C4-2B (cell line): ENCODE measurements around the gene VAMP2.

Experiments used
- CTCF ChIP-seq: fragments of 450-650 bp; conservative IDR thresholded peaks from 2 replicates; pipeline ENCODE4 v1.5.1; 2017; ENCODE audit warnings: mild to moderate bottlenecking
- ZFX ChIP-seq: fragments of 450-650 bp; IDR thresholded peaks from 2 replicates; pipeline ENCODE4 v1.6.1; 2017

GRCh38 chr17:8158267-8159031 lies 4.3 kb downstream of the VAMP2 start:
- TF ChIP-seq CTCF (peak; percentile 93), ZFX (no peak)
